ENCODE results near the gene ADCY9. TPM values are rescaled to one million over a fixed set of nuclear protein-coding genes. Genes with fewer than 3 reads are reported as not detected.

ADCY9 gene
- total and polyA plus RNA-seq, 2 experiments from 2014 or later = 2.2 to 18.3 TPM

GRCh38 chr16:4097826-4098240, 18.4 kb downstream of the ADCY9 start (continued):
- TF ChIP-seq, protein P1, sequence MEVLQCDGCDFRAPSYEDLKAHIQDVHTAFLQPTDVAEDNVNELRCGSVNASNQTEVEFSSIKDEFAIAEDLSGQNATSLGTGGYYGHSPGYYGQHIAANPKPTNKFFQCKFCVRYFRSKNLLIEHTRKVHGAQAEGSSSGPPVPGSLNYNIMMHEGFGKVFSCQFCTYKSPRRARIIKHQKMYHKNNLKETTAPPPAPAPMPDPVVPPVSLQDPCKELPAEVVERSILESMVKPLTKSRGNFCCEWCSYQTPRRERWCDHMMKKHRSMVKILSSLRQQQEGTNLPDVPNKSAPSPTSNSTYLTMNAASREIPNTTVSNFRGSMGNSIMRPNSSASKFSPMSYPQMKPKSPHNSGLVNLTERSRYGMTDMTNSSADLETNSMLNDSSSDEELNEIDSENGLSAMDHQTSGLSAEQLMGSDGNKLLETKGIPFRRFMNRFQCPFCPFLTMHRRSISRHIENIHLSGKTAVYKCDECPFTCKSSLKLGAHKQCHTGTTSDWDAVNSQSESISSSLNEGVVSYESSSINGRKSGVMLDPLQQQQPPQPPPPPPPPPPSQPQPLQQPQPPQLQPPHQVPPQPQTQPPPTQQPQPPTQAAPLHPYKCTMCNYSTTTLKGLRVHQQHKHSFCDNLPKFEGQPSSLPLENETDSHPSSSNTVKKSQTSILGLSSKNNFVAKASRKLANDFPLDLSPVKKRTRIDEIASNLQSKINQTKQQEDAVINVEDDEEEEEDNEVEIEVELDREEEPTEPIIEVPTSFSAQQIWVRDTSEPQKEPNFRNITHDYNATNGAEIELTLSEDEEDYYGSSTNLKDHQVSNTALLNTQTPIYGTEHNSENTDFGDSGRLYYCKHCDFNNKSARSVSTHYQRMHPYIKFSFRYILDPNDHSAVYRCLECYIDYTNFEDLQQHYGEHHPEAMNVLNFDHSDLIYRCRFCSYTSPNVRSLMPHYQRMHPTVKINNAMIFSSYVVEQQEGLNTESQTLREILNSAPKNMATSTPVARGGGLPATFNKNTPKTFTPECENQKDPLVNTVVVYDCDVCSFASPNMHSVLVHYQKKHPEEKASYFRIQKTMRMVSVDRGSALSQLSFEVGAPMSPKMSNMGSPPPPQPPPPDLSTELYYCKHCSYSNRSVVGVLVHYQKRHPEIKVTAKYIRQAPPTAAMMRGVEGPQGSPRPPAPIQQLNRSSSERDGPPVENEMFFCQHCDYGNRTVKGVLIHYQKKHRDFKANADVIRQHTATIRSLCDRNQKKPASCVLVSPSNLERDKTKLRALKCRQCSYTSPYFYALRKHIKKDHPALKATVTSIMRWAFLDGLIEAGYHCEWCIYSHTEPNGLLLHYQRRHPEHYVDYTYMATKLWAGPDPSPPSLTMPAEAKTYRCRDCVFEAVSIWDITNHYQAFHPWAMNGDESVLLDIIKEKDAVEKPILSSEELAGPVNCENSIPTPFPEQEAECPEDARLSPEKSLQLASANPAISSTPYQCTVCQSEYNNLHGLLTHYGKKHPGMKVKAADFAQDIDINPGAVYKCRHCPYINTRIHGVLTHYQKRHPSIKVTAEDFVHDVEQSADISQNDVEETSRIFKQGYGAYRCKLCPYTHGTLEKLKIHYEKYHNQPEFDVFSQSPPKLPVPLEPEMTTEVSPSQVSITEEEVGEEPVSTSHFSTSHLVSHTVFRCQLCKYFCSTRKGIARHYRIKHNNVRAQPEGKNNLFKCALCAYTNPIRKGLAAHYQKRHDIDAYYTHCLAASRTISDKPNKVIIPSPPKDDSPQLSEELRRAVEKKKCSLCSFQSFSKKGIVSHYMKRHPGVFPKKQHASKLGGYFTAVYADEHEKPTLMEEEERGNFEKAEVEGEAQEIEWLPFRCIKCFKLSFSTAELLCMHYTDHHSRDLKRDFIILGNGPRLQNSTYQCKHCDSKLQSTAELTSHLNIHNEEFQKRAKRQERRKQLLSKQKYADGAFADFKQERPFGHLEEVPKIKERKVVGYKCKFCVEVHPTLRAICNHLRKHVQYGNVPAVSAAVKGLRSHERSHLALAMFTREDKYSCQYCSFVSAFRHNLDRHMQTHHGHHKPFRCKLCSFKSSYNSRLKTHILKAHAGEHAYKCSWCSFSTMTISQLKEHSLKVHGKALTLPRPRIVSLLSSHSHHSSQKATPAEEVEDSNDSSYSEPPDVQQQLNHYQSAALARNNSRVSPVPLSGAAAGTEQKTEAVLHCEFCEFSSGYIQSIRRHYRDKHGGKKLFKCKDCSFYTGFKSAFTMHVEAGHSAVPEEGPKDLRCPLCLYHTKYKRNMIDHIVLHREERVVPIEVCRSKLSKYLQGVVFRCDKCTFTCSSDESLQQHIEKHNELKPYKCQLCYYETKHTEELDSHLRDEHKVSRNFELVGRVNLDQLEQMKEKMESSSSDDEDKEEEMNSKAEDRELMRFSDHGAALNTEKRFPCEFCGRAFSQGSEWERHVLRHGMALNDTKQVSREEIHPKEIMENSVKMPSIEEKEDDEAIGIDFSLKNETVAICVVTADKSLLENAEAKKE (CRISPR knock-in tag; IDR thresholded peaks at IDR 0.05) = no peak
- no peak for TF ChIP-seq EZH2phosphoT487 (IDR thresholded peaks at IDR 0.05; ENCODE audit: unreplicated experiment)
- TF ChIP-seq JUNB (IDR thresholded peaks at IDR 0.05; ENCODE audit: unreplicated experiment) = no peak
- no peak for TF ChIP-seq STAT1 (IDR thresholded peaks at IDR 0.05; ENCODE audit: unreplicated experiment)
- no peak for TF ChIP-seq CREB1 (CRISPR knock-in tag; IDR thresholded peaks at IDR 0.05; ENCODE audit: low read depth)
- TF ChIP-seq REST (IDR thresholded peaks at IDR 0.05; ENCODE audit: unreplicated experiment) = no peak

- Histone ChIP-seq H3K4me3 (no peak overlapping the region), H3K9me2 (ENCODE audit: insufficient read depth) (no peaks in the 10 kb centered on the region), H3K4me2 (no peak overlapping the region), H3K79me2 (replicated peaks; ENCODE audit: insufficient read depth) (peaks cover 4% of the 10 kb centered on the region; the same call in 1 of the 2 replicates), H3K36me3 (ENCODE audit: insufficient read depth) (no peaks in the 10 kb centered on the region), H3F3A (replicated peaks; ENCODE audit: low read depth) (no peaks in the 10 kb centered on the region), H3K27me3 (ENCODE audit: insufficient read depth) (no peaks in the 10 kb centered on the region), H3K27ac (ENCODE audit: low read depth) (no peak overlapping the region), H4K20me1 (replicated peaks; ENCODE audit: insufficient read depth) (no peaks in the 10 kb centered on the region), H3K4me1 (ENCODE audit: insufficient read depth) (no peaks in the 10 kb centered on the region), H2AFZ (no peak overlapping the region)
- no peaks in the 10 kb centered on the region for H3K9me3 Mint-ChIP-seq
- H3K27me3 Mint-ChIP-seq (ENCODE audit: insufficient read depth, low read depth, poor library complexity) = no peaks in the 10 kb centered on the region
- no peak overlapping the region for H3K27ac Mint-ChIP-seq
- H3K36me3 Mint-ChIP-seq (ENCODE audit: low read depth) = no peaks in the 10 kb centered on the region
- ATAC-seq = no peak
- DNase-seq (ENCODE audit: low spot score) = no peak
- H3K4me3 Mint-ChIP-seq = no peak overlapping the region
- peaks cover 2% of the 10 kb centered on the region; the same call in 1 of the 3 replicates for H3K4me1 Mint-ChIP-seq
- TF ChIP-seq REST (IDR thresholded peaks at IDR 0.05; ENCODE audit: unreplicated experiment) (no peak), JUNB (IDR thresholded peaks at IDR 0.05; ENCODE audit: unreplicated experiment) (no peak)
- TF ChIP-seq, protein P2, sequence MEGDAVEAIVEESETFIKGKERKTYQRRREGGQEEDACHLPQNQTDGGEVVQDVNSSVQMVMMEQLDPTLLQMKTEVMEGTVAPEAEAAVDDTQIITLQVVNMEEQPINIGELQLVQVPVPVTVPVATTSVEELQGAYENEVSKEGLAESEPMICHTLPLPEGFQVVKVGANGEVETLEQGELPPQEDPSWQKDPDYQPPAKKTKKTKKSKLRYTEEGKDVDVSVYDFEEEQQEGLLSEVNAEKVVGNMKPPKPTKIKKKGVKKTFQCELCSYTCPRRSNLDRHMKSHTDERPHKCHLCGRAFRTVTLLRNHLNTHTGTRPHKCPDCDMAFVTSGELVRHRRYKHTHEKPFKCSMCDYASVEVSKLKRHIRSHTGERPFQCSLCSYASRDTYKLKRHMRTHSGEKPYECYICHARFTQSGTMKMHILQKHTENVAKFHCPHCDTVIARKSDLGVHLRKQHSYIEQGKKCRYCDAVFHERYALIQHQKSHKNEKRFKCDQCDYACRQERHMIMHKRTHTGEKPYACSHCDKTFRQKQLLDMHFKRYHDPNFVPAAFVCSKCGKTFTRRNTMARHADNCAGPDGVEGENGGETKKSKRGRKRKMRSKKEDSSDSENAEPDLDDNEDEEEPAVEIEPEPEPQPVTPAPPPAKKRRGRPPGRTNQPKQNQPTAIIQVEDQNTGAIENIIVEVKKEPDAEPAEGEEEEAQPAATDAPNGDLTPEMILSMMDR (conservative IDR thresholded peaks at IDR 0.05; ENCODE audit: low read depth in 2 of 2) = no peak
- TF ChIP-seq, protein P3, sequence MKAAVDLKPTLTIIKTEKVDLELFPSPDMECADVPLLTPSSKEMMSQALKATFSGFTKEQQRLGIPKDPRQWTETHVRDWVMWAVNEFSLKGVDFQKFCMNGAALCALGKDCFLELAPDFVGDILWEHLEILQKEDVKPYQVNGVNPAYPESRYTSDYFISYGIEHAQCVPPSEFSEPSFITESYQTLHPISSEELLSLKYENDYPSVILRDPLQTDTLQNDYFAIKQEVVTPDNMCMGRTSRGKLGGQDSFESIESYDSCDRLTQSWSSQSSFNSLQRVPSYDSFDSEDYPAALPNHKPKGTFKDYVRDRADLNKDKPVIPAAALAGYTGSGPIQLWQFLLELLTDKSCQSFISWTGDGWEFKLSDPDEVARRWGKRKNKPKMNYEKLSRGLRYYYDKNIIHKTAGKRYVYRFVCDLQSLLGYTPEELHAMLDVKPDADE (IDR thresholded peaks at IDR 0.05) = no peak
Observed at GRCh38 chr16:4096509-4096908, 19.7 kb downstream of the ADCY9 start.

Data from GM23338 (cell line).